Stimulated activated naive CD8-positive, alpha-beta T cell treated with anti-CD3 and anti-CD28 coated beads, Interleukin-15, amount 100 ng/mL, for 72 hours (primary cell): ENCODE measurements around the gene ACSF2.

ENCODE experiments used
- ATAC-seq: fragments of 150-1000 bp; cut with Tn5 transposase; 2 replicates; pipeline ENCODE4 v1.10.0; 2021; ENCODE audit warnings: mild to moderate bottlenecking, moderate library complexity
- DNase-seq, 2 donors: peaks; one replicate each; pipeline ENCODE4 v3.0.0; 2021 to 2022
- H3K27ac Mint-ChIP-seq, 2 donors: one replicate each; pipeline ENCODE4 v1.8.0; 2022; ENCODE audit warnings: mild to moderate bottlenecking in 2 of 2, mixed read lengths in 2 of 2, moderate library complexity in 2 of 2
- H3K27me3 Mint-ChIP-seq: one replicate; pipeline ENCODE4 v1.8.0; 2022; ENCODE audit warnings: mixed read lengths
- H3K4me1 Mint-ChIP-seq: one replicate; pipeline ENCODE4 v1.8.0; 2022; ENCODE audit warnings: mild to moderate bottlenecking, mixed read lengths
- H3K4me3 Mint-ChIP-seq, 2 donors: one replicate each; pipeline ENCODE4 v1.8.0; 2022; ENCODE audit warnings: mild to moderate bottlenecking in 2 of 2, mixed read lengths in 2 of 2, moderate library complexity in 1 of 2
- H3K9me3 Mint-ChIP-seq, 2 donors: one replicate each; pipeline ENCODE4 v1.8.0; 2022; ENCODE audit warnings: mixed read lengths in 2 of 2

Gene ACSF2

DNA sequence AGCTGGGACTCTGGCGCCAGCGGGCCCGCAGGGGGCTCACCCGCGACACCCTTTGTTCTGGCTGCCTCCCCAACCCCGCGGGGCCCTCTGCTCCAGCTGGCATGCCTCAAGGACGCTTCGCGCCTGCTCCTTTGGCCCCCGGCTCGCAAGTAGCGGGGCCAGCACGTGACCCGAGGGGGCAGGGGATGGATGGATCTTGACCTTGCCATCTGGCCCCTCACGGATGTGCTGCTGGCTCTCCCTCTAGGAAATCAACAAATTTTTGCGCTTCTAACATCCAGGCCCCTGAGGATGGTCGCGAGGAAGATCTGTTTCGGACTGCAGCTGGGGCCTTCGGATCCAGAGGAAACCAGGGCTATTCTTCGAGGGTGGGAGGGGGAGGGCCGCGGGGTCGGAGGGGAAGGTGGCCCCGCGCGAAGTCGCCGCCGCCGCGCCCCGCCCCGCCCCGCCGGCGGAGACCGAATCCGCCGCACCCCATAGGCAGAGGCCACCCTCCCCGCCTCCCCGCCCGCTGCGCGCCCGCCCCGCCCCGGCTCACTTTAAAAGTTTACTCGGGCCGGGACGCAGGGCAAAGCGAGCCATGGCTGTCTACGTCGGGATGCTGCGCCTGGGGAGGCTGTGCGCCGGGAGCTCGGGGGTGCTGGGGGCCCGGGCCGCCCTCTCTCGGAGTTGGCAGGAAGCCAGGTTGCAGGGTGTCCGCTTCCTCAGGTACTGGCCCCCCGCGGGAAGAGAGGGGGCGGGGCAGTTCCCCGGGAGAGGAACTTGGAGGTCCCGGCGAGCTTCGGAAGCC lies at the start of gene ACSF2:
TSS of gene ACSF2 (plus strand) at position 537 of the 790 bp plus-strand sequence. CDS start at position 581, 44 bp downstream.
- DNase-seq (peak; percentile 65 to 68), ATAC-seq (peak; percentile 88)
- Mint-ChIP-seq H3K27me3 (no peaks in the 10 kb centered on the region), H3K4me3 (peak within 1 kb of the TSS; percentile 88 to 95), H3K4me1 (peaks cover 42% of the 10 kb centered on the region), H3K9me3 (no peaks in the 10 kb centered on the region), H3K27ac (peak within 1 kb of the TSS; percentile 88 to 93)

DNA sequence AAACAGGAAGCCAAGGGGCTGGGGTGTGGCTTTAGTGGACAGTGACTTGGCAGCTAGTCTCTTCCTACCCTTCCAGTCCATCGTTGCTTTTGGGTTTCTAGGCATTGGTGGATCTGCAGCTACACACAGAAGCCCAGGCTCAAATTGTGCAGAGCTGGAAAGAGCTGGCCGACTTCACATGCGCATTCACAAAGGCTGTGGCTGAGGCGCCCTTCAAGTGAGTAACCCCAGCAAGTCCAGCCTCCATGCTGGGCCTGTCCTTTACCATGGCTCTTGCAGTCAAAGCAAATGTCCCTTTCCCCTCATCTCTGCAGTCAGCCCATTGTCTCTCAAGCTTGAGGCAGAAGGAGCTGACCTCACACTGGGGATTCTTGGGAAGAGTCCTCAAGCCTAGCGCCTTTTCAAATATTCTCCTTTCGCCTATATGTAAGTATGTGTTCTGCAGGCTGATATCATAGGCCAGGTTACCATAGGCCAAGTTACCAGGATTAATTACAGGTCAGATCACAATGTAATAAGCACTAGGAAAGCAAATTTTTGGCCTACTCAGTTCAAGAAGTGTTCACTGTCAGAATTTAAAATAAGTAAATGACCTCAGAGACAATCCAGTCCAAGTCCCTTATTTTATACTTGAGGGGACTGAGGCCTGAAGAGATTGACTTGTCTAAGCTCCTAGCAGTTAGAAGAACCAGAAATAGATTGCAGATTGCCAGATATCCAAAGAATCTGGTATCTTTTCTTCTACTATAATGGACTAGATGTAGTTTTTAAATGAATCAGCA lies 46.5 kb upstream of the ACSF2 start:
- Mint-ChIP-seq H3K4me3 (no peak overlapping the region), H3K27ac (no peak overlapping the region), H3K27me3 (no peaks in the 10 kb centered on the region), H3K9me3 (no peaks in the 10 kb centered on the region), H3K4me1 (no peaks in the 10 kb centered on the region)
- ATAC-seq, result no peak
- DNase-seq, result no peak

DNA sequence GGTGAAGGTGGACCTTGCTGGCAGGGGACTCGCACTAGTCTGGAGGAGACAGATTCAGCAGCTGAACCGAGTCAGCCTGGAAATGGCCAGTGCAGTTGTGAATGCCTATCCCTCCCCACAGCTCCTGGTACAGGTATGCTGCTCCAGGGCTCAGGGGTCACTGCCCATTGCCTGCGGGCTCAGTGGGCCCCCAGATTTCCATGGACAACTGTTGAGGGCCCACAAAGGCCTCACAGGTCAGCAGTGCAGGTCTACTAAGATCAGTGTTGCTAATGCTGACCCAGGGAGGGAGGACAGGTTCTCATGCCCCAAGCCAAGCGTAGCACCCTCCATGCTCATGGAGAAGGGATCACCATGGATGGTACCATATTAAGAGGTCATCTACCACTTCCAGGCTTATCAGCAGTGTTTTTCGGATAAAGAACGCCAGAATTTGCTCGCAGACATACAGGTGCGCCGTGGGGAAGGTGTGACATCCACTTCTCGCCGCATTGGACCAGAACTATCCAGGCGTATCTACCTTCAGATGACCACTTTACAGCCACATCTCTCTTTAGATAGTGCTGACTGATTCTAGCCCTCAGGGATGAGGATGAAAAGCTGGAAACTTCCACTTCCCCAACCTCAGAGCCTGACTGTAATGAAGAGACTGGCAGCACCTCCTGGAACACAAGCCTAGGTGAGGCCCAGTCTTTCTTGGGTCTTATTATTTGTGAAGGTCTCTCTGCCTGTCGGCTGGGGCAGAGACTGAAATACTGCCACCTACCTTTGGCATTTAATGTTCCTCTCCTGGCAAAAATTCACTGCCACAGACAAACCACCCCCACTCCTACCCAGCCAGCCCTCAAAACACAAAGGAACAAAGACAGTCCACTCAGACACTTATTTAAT lies 45.4 kb upstream of the ACSF2 start:
- Mint-ChIP-seq H3K4me3 (no peak overlapping the region), H3K27me3 (no peaks in the 10 kb centered on the region), H3K4me1 (no peaks in the 10 kb centered on the region), H3K27ac (peak overlapping the region in 1 of 2 donors; percentile 27), H3K9me3 (no peaks in the 10 kb centered on the region)
- DNase-seq, result no peak
- no peak for ATAC-seq

DNA sequence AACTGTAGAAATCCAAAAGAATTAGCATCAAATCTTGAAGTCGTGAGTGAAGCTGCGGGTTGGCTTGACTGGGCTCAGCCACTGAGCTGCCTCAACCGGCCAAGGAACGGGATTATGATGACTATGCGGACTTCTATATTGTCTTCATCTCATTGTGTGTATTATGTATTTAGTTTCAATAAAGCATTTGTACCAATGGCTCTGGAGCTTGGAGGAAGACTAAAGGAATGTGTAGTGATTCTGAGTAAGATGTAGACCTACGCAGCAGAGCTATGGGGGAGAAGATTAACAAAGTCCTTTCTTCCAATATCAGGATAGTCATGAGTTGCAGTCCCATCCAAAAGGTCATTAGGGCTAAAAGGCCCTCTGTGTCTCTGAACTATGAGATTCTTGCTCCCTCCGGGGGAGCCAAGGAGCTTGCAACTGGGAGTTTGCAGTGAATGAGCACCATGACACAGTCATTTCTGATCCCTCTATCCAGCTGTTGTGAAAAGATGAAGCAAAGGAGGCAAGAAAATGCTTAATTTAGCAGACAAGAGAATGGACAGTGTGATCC lies 44.7 kb upstream of the ACSF2 start:
- Mint-ChIP-seq H3K4me3 (no peak overlapping the region), H3K9me3 (no peaks in the 10 kb centered on the region), H3K4me1 (no peaks in the 10 kb centered on the region), H3K27ac (peak overlapping the region in 1 of 2 donors; percentile 27), H3K27me3 (no peaks in the 10 kb centered on the region)
- ATAC-seq (no peak), DNase-seq (no peak)

DNA sequence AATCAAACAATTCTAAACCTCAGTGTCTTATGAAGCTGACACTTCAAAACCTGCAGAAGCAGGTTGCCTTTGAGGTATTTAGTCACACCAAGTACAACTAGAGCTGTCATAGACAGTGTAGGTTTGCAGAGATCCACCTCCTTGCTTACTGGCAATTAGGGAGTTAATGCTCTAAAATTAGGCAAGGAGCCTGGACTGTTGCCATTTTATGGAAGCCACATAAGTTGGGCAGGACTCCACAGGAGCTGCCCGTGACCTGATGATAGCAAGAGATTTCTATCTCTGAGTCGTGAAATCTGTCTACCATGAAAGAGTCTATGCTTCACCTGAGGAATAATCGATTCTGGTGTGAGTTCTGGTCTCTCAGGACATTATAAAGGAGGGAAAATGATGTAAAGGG lies 44.1 kb upstream of the ACSF2 start:
- ATAC-seq, result no peak
- no peaks in the 10 kb centered on the region for H3K9me3 Mint-ChIP-seq
- H3K4me1 Mint-ChIP-seq, result no peaks in the 10 kb centered on the region
- H3K27ac Mint-ChIP-seq, result peak overlapping the region in 1 of 2 donors; percentile 36
- H3K4me3 Mint-ChIP-seq, result no peak overlapping the region
- no peaks in the 10 kb centered on the region for H3K27me3 Mint-ChIP-seq
- no peak for DNase-seq

GRCh38 chr17:50382931-50383330 lies 43.1 kb upstream of the ACSF2 start:
- ATAC-seq, result no peak
- H3K4me1 Mint-ChIP-seq, result no peaks in the 10 kb centered on the region
- no peaks in the 10 kb centered on the region for H3K9me3 Mint-ChIP-seq
- no peak for DNase-seq
- no peak overlapping the region for H3K27ac Mint-ChIP-seq
- H3K27me3 Mint-ChIP-seq, result no peaks in the 10 kb centered on the region
- no peak overlapping the region for H3K4me3 Mint-ChIP-seq

DNA sequence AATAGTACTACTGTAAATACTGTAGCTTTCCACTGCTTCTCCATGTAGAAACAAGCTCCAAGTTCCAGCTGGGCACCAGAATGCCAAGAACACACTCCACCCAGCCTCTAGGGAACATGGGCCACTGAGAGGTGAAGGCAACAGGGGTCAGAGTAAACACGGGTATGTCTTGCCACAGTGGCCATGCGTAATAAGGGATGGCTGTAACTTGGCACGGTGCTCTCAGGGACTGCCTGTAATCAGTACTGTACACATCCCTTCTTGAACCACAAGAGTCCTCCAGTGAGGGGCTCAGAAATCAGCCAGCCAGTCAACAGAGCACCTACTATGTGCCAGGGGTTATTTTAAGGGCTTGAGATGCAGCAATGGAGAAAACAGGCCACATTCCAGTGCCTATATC lies 39.5 kb upstream of the ACSF2 start:
- no peak for DNase-seq
- H3K27ac Mint-ChIP-seq, result peak overlapping the region in 1 of 2 donors; percentile 77
- H3K9me3 Mint-ChIP-seq, result no peaks in the 10 kb centered on the region
- H3K4me1 Mint-ChIP-seq, result no peaks in the 10 kb centered on the region
- no peak for ATAC-seq
- no peaks in the 10 kb centered on the region for H3K27me3 Mint-ChIP-seq
- H3K4me3 Mint-ChIP-seq, result no peak overlapping the region

DNA sequence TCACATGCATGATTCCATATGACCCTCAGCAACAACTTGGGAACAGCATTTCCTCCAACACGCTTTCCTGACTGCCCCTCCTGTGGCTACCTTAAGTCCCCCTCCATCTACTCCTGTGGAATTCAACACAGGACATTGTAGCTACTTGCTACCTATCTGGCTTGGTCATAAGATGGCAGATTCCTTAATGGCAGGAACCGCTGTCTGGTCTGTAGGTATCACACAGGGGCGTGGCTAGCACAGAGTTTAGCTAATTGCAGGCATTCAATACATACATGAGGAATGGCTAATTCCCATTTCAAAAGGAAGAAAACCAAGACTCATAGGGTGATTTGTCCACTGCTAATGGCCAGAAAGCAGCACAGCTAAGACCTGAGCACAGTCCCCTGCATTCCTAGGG lies 37.3 kb upstream of the ACSF2 start:
- no peak for DNase-seq
- Mint-ChIP-seq H3K9me3 (no peaks in the 10 kb centered on the region), H3K27ac (no peak overlapping the region), H3K4me3 (no peak overlapping the region), H3K27me3 (no peaks in the 10 kb centered on the region), H3K4me1 (no peaks in the 10 kb centered on the region)
- ATAC-seq, result no peak

- Mint-ChIP-seq H3K9me3 (no peaks in the 10 kb centered on the region), H3K27me3 (no peaks in the 10 kb centered on the region), H3K4me1 (peaks cover under 1% of the 10 kb centered on the region), H3K27ac (no peak overlapping the region), H3K4me3 (no peak overlapping the region)
- no peak for DNase-seq
- no peak for ATAC-seq
Observed at GRCh38 chr17:50389534-50389933, 36.5 kb upstream of the ACSF2 start.

DNA sequence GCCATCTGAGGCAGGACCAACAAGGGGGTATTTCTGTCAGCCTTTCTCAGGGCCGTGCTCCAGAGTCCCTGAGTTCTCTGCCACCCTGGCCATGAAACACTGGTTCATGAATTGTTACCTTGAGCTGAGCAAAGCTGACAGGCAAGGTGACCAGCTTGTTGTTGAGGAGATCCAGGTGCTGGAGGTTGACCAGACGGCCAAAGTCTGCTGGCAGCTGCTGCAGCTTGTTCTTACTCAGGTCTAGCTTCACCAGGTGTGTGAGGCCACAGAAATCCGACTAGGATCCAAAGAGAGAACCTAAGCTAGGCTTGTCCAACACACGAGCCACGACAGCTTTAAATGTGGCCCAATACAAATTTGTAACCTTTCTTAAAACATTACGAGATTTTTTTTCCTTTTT lies 33.4 kb upstream of the ACSF2 start:
- H3K9me3 Mint-ChIP-seq, result no peaks in the 10 kb centered on the region
- H3K27ac Mint-ChIP-seq, result no peak overlapping the region
- H3K27me3 Mint-ChIP-seq, result no peaks in the 10 kb centered on the region

GRCh38 chr17:50393700-50394099 lies 32.3 kb upstream of the ACSF2 start:
- Mint-ChIP-seq H3K9me3 (no peaks in the 10 kb centered on the region), H3K27ac (peak overlapping the region in 1 of 2 donors; percentile 82), H3K4me3 (no peak overlapping the region), H3K27me3 (no peaks in the 10 kb centered on the region), H3K4me1 (peaks cover 28% of the 10 kb centered on the region)
- no peak for DNase-seq
- no peak for ATAC-seq

More for the DNA sequence above, 33.4 kb upstream of the ACSF2 start:
- Mint-ChIP-seq H3K4me3 (no peak overlapping the region), H3K4me1 (peaks cover 23% of the 10 kb centered on the region)
- DNase-seq (no peak), ATAC-seq (no peak)

- no peak for DNase-seq
- Mint-ChIP-seq H3K27me3 (no peaks in the 10 kb centered on the region), H3K9me3 (no peaks in the 10 kb centered on the region), H3K4me3 (peak overlapping the region in 1 of 2 donors; percentile 74), H3K27ac (peak overlapping the region in 1 of 2 donors; percentile 86), H3K4me1 (peaks cover 28% of the 10 kb centered on the region)
- no peak for ATAC-seq
Observed at GRCh38 chr17:50394711-50395110, 31.3 kb upstream of the ACSF2 start.

DNA sequence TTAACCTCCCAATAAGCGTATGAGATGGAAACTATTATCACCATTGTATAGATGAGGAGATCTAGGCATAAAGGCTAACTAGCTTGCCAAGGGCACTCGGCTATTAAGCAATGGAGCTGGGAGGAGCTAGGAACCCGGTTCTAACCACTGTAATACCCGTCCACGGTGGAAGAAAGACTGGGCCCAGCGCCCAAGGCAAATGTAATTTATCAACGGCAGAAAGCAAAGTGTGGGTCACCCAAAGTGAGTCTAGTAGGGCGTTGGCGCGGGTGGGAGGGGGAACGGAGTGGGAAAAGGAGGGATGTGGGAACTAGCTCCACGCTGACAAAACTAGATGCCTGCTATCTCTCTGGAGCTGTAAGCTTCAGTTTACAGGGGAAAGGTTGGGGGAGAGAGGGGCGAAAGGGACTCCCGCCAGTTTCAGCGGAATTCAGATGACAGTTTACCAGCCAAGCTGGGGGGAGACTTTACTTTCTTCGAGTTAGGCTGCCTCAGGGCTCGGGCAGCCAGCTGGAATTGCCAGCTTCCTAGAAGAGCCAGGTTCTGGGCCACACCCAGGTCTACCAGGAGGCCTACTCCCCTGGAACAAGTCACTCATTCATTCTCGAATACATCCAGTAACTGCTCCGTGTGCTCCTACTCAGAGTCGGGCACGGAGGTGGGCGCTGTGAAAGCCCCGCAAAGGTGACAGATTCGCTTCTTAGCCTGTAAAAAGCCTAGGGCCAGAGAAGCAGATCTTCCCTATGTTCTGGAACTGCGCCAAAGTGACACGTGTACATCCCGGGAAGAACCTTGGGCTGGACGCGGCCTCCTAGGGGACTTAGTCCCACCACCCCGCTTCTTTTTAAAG lies 29.5 kb upstream of the ACSF2 start:
- Mint-ChIP-seq H3K27me3 (no peaks in the 10 kb centered on the region), H3K9me3 (no peaks in the 10 kb centered on the region), H3K4me3 (peak overlapping the region; percentile 74 to 96), H3K27ac (peak overlapping the region; percentile 91 to 98), H3K4me1 (peaks cover 28% of the 10 kb centered on the region)
- ATAC-seq (peak; percentile 47), DNase-seq (peak in 1 of 2 donors; percentile 26)

DNA sequence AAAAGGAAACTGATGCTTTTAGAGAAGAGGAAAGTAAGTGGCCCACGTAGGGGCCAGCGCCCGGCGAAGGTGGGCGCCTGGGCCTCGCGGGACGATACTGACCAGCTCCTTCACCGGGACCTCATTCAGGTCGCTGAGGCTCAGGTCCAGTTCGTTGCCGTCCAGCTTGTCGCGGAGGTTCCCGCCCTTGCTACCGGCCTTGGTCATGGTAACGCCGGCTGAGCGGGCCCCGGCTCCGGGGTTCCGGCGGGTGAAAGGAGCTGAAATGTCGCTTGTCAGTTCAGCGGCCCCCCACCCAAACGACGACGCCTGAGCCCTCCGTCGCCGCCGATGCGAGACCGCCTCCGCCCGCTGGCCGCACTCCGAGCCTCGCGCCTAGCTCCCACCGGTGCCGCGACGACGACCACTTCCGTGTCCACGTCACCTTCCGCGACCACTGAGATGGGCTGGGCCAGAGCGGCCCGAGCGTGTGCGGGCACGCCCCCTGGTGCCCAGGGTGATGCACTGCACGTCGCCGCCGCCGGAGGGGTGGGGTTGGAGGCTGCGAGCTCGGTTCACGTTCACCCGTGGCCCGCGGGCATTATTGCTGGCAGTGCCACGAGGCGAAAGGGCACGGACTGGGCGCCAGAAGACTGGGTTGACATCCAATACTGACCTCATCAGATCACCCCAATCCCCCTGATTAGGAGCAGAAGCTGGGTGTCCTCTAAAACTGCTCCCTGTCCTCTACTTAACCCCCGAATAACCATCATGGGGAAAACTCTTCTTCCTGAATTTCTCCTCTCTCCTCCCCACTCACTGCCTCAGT lies 28.7 kb upstream of the ACSF2 start, which contains the start of gene LRRC59:
TSS of gene LRRC59 (minus strand) at position 413 of the 808 bp plus-strand sequence. CDS start at position 207, 206 bp downstream.
- Mint-ChIP-seq H3K27ac (peak within 1 kb of the TSS; percentile 91 to 98), H3K9me3 (no peaks in the 10 kb centered on the region), H3K4me1 (peaks cover 28% of the 10 kb centered on the region), H3K27me3 (no peaks in the 10 kb centered on the region), H3K4me3 (peak within 1 kb of the TSS; percentile 74 to 96)
- DNase-seq, result peak; percentile 93 to 94
- ATAC-seq, result peak; percentile 99
